CD4-positive, alpha-beta T cell (primary cell): ENCODE data around the gene NACC2. TPM values are rescaled to one million over a fixed set of nuclear protein-coding genes. Genes with fewer than 3 reads are reported as not detected.
A peak's percentile ranks its signal among the peaks of the same experiment; 100 is the strongest.

Experiments
- ATAC-seq: fragments of 200-7000 bp; cut with Tn5 transposase; one replicate; pipeline ENCODE4 v1.10.0; 2022; ENCODE audit warnings: mild to moderate bottlenecking; ENCODE audit not compliant: poor library complexity
- CTCF ChIA-PET: fragments of 350-600 bp; sonication (Branson Sonifier 250); formaldehyde crosslinking; loops from one replicate; lab custom pipeline; 2021; ENCODE audit warnings: antibody characterized with exemption, inconsistent platforms; lab: Charles Lee
- POLR2A ChIA-PET: fragments of 350-600 bp; sonication (Branson Sonifier 250); formaldehyde crosslinking; loops from one replicate; lab custom pipeline; 2021; ENCODE audit warnings: antibody characterized with exemption, inconsistent platforms; lab: Charles Lee
- DNase-seq, 14 experiments: peaks; one replicate each; pipeline ENCODE4 v3.0.0-alpha.2; 2013 to 2020; ENCODE audit warnings: mixed read lengths in 2 of 14
- H3K27ac ChIP-seq, 2 donors: one replicate each; pipeline versions ENCODE4 v1.5.1 to v1.7.0; 2013; ENCODE audit warnings: low read length in 2 of 2, low read depth in 1 of 2, mild to moderate bottlenecking in 1 of 2
- H3K27me3 ChIP-seq, 2 experiments: 1 replicate in 1 of 2; 2 replicates in 1 of 2; pipeline versions ENCODE4 v1.6.1 to v1.7.0; 2013; ENCODE audit warnings: low read length in 2 of 2, control low read depth in 1 of 2, mild to moderate bottlenecking in 1 of 2, moderate library complexity in 1 of 2; ENCODE audit not compliant: insufficient read depth in 2 of 2, control insufficient read depth in 1 of 2
- H3K36me3 ChIP-seq: one replicate; pipeline ENCODE4 v1.6.1; 2013; ENCODE audit warnings: low read length, control low read depth; ENCODE audit not compliant: insufficient read depth
- H3K4me1 ChIP-seq: one replicate; pipeline ENCODE4 v1.6.1; 2013; ENCODE audit warnings: low read length, control low read depth; ENCODE audit not compliant: insufficient read depth
- H3K4me3 ChIP-seq: one replicate; pipeline ENCODE4 v1.5.1; 2013; ENCODE audit warnings: mild to moderate bottlenecking, low read length, moderate library complexity
- H3K9me3 ChIP-seq, 2 experiments: 1 replicate in 1 of 2; 2 replicates in 1 of 2; pipeline versions ENCODE4 v1.6.1 to v1.7.0; 2013; ENCODE audit warnings: low read length in 2 of 2, mild to moderate bottlenecking in 2 of 2, control low read depth in 1 of 2, moderate library complexity in 1 of 2; ENCODE audit not compliant: control insufficient read depth in 1 of 2, insufficient read depth in 1 of 2
- H3K27ac Mint-ChIP-seq: one replicate; pipeline ENCODE4 v1.8.0; 2020; ENCODE audit warnings: mixed read lengths
- H3K27me3 Mint-ChIP-seq: one replicate; pipeline ENCODE4 v1.8.0; 2021; ENCODE audit warnings: mixed read lengths
- H3K36me3 Mint-ChIP-seq: one replicate; pipeline ENCODE4 v1.8.0; 2021; ENCODE audit warnings: low read depth, mixed read lengths
- H3K4me1 Mint-ChIP-seq: one replicate; pipeline ENCODE4 v1.8.0; 2021; ENCODE audit warnings: low read depth, mixed read lengths
- H3K4me3 Mint-ChIP-seq: one replicate; pipeline ENCODE4 v1.8.0; 2020; ENCODE audit warnings: mild to moderate bottlenecking, mixed read lengths
- H3K9me3 Mint-ChIP-seq: one replicate; pipeline ENCODE4 v1.8.0; 2020; ENCODE audit warnings: mixed read lengths
- intact Hi-C, 2 experiments: fragments of 100-400 bp; cut with DNase I in 1 of 2; cut with micrococcal nuclease in 1 of 2; formaldehyde crosslinking; loops; one replicate each; pipeline versions ENCODE4 v1.15.1 to v1.9.0; 2023 to 2025; cut with DNase I, micrococcal nuclease
- polyA plus RNA-seq, 2 donors: library from polyadenylated mRNA; unstranded; fragments of 120-200 nt; gene quantifications; one replicate each; pipeline ENCODE4 v1.2.1, GENCODE V29; 2013
- total RNA-seq, 174 experiments: library from RNA in 2 of 174; stranded (reverse) in 2 of 174; gene quantifications; one replicate each; pipeline ENCODE4 v1.2.3 and lab custom pipeline; 2021 to 2026
- TF ChIP-seq, protein P1 (sequence below): fragments of 200-600 bp; IDR thresholded peaks from one replicate; pipeline ENCODE4 v1.8.0; 2022; ENCODE audit warnings: antibody characterized with exemption, mild to moderate bottlenecking

Gene NACC2, protein sequence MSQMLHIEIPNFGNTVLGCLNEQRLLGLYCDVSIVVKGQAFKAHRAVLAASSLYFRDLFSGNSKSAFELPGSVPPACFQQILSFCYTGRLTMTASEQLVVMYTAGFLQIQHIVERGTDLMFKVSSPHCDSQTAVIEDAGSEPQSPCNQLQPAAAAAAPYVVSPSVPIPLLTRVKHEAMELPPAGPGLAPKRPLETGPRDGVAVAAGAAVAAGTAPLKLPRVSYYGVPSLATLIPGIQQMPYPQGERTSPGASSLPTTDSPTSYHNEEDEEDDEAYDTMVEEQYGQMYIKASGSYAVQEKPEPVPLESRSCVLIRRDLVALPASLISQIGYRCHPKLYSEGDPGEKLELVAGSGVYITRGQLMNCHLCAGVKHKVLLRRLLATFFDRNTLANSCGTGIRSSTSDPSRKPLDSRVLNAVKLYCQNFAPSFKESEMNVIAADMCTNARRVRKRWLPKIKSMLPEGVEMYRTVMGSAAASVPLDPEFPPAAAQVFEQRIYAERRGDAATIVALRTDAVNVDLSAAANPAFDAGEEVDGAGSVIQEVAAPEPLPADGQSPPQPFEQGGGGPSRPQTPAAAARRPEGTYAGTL
- total RNA-seq: 1 to 10 TPM; 2.1 to 2.7 TPM
- 5.3 TPM for polyA plus RNA-seq (2013, experiment 1 of 2)
- polyA plus RNA-seq (2013, experiment 2 of 2): 5.6 TPM
- 5.1 to 52.5 (median 26.0) reads per million in 172 experiments for total RNA-seq (lab: John Stamatoyannopoulos, UW)

DNA sequence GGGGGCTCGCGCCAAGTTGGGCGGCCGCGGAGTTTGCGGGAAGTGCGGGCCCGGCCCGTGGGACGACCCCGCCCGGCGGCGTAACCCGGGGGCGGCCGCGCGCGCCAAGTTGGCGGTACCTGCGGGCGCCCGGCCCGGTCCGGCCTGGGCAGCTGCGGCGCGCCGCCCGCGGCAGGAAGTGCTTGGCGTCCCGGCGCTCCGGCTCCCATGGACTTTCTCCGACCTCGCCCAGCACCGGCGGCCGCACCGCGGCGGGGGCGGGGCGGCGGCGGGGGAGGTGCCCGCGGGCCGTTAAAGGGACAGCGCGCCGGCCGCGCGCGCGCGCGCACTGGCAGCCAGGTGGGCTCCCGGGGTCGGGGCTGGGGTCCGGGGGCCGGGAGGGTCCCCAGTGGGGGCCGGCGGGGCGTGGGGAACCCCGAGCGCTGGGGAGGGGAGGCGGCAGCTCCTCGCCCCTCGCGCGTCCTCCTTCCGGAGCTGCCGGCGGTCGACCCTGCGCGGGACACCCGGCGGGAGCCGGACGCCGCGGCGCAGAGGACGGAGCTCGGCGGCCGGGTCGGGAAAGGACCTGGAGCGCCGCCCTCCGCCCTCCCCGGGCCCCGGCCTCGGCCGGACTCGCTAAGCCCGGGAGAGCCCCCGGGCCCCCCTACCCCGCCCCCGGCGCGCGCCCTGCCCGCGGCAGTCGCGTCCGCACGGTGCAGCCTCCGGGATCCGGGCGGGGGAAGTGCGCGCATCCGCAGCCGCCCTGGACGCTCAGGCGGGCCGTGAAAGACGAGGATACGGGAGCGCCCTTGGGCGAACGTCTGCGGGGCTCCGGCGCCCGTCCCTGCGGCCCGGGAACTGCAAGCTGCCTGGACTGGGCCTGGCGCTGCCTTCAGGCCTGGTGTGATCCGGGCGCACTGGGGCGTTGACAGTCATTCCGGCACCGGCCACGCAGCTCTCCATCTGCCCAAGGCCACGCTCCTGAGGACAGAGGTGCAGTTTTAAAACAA, at the start of gene NACC2:
Gene NACC2, minus strand, starts transcription at position 220 of the 989 bp plus-strand sequence. CDS start 44,768 bp downstream, outside the sequence.
- Histone ChIP-seq H3K27ac (peak within 1 kb of the TSS; percentile 16 to 22), H3K36me3 (no peaks in the 10 kb centered on the region), H3K4me1 (peaks cover 56% of the 10 kb centered on the region), H3K9me3 (no peaks in the 10 kb centered on the region), H3K4me3 (peak within 1 kb of the TSS; percentile 57), H3K27me3 (peaks cover 0 to 2% of the 10 kb centered on the region in 2 experiments)
- ChIA-PET CTCF (interaction anchor here (1.3 to 1.7 kb wide), 2 partner anchors 23 to 27 kb away, joined by 3 to 4 read pairs; partner anchors contain the start of gene TMEM250), POLR2A (interaction anchor here (1.2 to 4.3 kb wide), 3 partner anchors 13 to 135 kb away, joined by 5 to 50 read pairs (median 8); partner anchors contain the start of genes TMEM250 and UBAC1)
- ATAC-seq (peak; percentile 20), DNase-seq (peak in 5 of 14 experiments; percentile 29 to 58 (median 46))
- peaks cover 14% of the 10 kb centered on the region for H3K4me1 Mint-ChIP-seq
- no peaks in the 10 kb centered on the region for H3K9me3 Mint-ChIP-seq
- TF ChIP-seq, protein P1, sequence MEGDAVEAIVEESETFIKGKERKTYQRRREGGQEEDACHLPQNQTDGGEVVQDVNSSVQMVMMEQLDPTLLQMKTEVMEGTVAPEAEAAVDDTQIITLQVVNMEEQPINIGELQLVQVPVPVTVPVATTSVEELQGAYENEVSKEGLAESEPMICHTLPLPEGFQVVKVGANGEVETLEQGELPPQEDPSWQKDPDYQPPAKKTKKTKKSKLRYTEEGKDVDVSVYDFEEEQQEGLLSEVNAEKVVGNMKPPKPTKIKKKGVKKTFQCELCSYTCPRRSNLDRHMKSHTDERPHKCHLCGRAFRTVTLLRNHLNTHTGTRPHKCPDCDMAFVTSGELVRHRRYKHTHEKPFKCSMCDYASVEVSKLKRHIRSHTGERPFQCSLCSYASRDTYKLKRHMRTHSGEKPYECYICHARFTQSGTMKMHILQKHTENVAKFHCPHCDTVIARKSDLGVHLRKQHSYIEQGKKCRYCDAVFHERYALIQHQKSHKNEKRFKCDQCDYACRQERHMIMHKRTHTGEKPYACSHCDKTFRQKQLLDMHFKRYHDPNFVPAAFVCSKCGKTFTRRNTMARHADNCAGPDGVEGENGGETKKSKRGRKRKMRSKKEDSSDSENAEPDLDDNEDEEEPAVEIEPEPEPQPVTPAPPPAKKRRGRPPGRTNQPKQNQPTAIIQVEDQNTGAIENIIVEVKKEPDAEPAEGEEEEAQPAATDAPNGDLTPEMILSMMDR: no peak
- H3K36me3 Mint-ChIP-seq: no peaks in the 10 kb centered on the region
- peak within 1 kb of the TSS; percentile 89 for H3K4me3 Mint-ChIP-seq
- no peaks in the 10 kb centered on the region for H3K27me3 Mint-ChIP-seq
- H3K27ac Mint-ChIP-seq: no peak within 1 kb of the TSS
- intact Hi-C loops: loop anchor here in 1 of 2 experiments (1.0 kb wide), 1 partner anchor 14 kb away; no protein-coding TSS in a partner anchor

DNA sequence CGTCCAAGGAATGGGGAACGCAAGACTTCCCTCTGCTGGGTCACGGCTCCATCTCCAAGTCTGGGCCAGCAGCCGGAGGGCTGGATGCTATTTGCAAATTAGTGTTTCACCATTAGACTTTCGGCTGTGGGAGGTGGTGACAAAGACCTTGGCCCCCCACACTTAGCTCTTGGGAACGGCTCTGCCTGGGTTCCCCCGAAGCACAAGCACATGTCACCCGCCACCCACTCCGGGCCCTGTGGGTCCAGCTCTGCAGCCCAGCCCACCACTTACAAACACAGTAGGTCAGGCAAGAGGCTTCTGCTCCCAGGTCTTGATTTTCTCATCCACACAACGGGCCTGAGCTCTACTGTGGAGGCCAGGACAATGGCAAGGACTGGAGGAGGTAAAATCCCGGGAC, 49.4 kb upstream of the NACC2 start:
- TF ChIP-seq, protein P1: no peak
- Mint-ChIP-seq H3K4me3 (no peak overlapping the region), H3K27ac (no peak overlapping the region), H3K27me3 (peaks cover 11% of the 10 kb centered on the region), H3K9me3 (no peaks in the 10 kb centered on the region), H3K4me1 (no peaks in the 10 kb centered on the region), H3K36me3 (no peaks in the 10 kb centered on the region)
- ChIA-PET POLR2A (no interaction called here), CTCF (no interaction called here)
- peaks cover 0 to 11% of the 10 kb centered on the region in 2 experiments for H3K9me3 ChIP-seq
- H3K27ac ChIP-seq: no peak overlapping the region
- no peaks in the 10 kb centered on the region for H3K4me1 ChIP-seq
- no peak overlapping the region for H3K4me3 ChIP-seq
- peaks cover 25 to 26% of the 10 kb centered on the region in 2 experiments for H3K27me3 ChIP-seq
- H3K36me3 ChIP-seq: no peaks in the 10 kb centered on the region
- intact Hi-C loops: no loop called here
- no peak for DNase-seq
- no peak for ATAC-seq
